Astrocyte (in vitro differentiated cells and primary cell): ENCODE measurements around the gene ZNF385C. TPM values are rescaled to one million over a fixed set of nuclear protein-coding genes. Genes with fewer than 3 reads are reported as not detected.
"Not testable (repeated sequence)": the region's sequence is repeated elsewhere in the genome, so short reads cannot be mapped to it uniquely, and the experiment has no call there.

ENCODE experiments used
- DNase-seq: peaks from one replicate; pipeline ENCODE4 v3.0.0-alpha.2; 2010; ENCODE audit warnings: low read depth
- FAIRE-seq: peaks from 2 replicates; lab custom pipeline; 2011; peaks lifted over from hg19 to GRCh38; lab: Jason Lieb, UNC
- H2AFZ ChIP-seq: 2 replicates; pipeline ENCODE4 v1.6.0; 2012; ENCODE audit warnings: low read depth, low read length, inconsistent platforms
- H3K27ac ChIP-seq: 2 replicates; pipeline ENCODE4 v1.5.1; 2011; ENCODE audit warnings: low read depth, low read length, inconsistent platforms
- H3K27me3 ChIP-seq: 2 replicates; pipeline ENCODE4 v1.6.0; 2011; ENCODE audit warnings: low read length, inconsistent platforms; ENCODE audit not compliant: insufficient read depth
- H3K36me3 ChIP-seq: 2 replicates; pipeline ENCODE4 v1.5.1; 2011; ENCODE audit warnings: low read length, inconsistent platforms; ENCODE audit not compliant: insufficient read depth
- H3K4me1 ChIP-seq: 2 replicates; pipeline ENCODE4 v1.5.1; 2011; ENCODE audit warnings: low read length, inconsistent platforms; ENCODE audit not compliant: insufficient read depth
- H3K4me2 ChIP-seq: 2 replicates; pipeline ENCODE4 v1.6.0; 2012; ENCODE audit warnings: low read length, inconsistent platforms
- H3K4me3 ChIP-seq: 2 replicates; pipeline ENCODE4 v1.5.1; 2011; ENCODE audit warnings: low read depth, mild to moderate bottlenecking, low read length, inconsistent platforms; ENCODE audit not compliant: insufficient read depth
- H3K79me2 ChIP-seq: 2 replicates; pipeline ENCODE4 v1.6.0; 2012; ENCODE audit warnings: mild to moderate bottlenecking, low read length, inconsistent platforms; ENCODE audit not compliant: insufficient read depth
- H3K9ac ChIP-seq: 2 replicates; pipeline ENCODE4 v1.6.0; 2012; ENCODE audit warnings: mild to moderate bottlenecking, low read length, inconsistent platforms
- H3K9me3 ChIP-seq: 2 replicates; pipeline ENCODE4 v1.5.1; 2012; ENCODE audit warnings: low read depth, mild to moderate bottlenecking, low read length, inconsistent platforms; ENCODE audit not compliant: insufficient read depth
- H4K20me1 ChIP-seq: 2 replicates; pipeline ENCODE4 v1.6.0; 2012; ENCODE audit warnings: low read length, inconsistent platforms; ENCODE audit not compliant: insufficient read depth
- H3K27ac Mint-ChIP-seq: one replicate; pipeline ENCODE4 v1.8.0; 2021; ENCODE audit warnings: mild to moderate bottlenecking, mixed read lengths; ENCODE audit not compliant: unreplicated experiment
- H3K27me3 Mint-ChIP-seq: one replicate; pipeline ENCODE4 v1.8.0; 2021; ENCODE audit warnings: low read depth, mixed read lengths; ENCODE audit not compliant: unreplicated experiment
- H3K36me3 Mint-ChIP-seq: one replicate; pipeline ENCODE4 v1.8.0; 2021; ENCODE audit warnings: low read depth, mixed read lengths; ENCODE audit not compliant: unreplicated experiment
- H3K4me1 Mint-ChIP-seq: one replicate; pipeline ENCODE4 v1.8.0; 2021; ENCODE audit warnings: low read depth, mixed read lengths; ENCODE audit not compliant: unreplicated experiment
- H3K4me3 Mint-ChIP-seq: one replicate; pipeline ENCODE4 v1.8.0; 2021; ENCODE audit warnings: mild to moderate bottlenecking, moderate library complexity, mixed read lengths; ENCODE audit not compliant: unreplicated experiment
- H3K9me3 Mint-ChIP-seq: one replicate; pipeline ENCODE4 v1.8.0; 2021; ENCODE audit warnings: mild to moderate bottlenecking, mixed read lengths; ENCODE audit not compliant: unreplicated experiment
- EZH2 ChIP-seq: IDR thresholded peaks from 2 replicates; pipeline ENCODE4 v1.6.1; 2012; ENCODE audit warnings: mild to moderate bottlenecking, low read length, inconsistent platforms; ENCODE audit not compliant: insufficient read depth
- total RNA-seq: library from RNA; stranded (reverse); gene quantifications from 2 replicates; pipeline ENCODE4 v1.2.1, GENCODE V29; 2021
- TF ChIP-seq, protein P1 (sequence below): IDR thresholded peaks from 2 replicates; pipeline ENCODE4 v1.5.1; 2011; ENCODE audit warnings: low read depth, mild to moderate bottlenecking, inconsistent platforms, low read length, moderate library complexity; ENCODE audit not compliant: insufficient read depth

Gene ZNF385C
- total RNA-seq, 1 donor from 2014 or later: 0.39 TPM

DNA sequence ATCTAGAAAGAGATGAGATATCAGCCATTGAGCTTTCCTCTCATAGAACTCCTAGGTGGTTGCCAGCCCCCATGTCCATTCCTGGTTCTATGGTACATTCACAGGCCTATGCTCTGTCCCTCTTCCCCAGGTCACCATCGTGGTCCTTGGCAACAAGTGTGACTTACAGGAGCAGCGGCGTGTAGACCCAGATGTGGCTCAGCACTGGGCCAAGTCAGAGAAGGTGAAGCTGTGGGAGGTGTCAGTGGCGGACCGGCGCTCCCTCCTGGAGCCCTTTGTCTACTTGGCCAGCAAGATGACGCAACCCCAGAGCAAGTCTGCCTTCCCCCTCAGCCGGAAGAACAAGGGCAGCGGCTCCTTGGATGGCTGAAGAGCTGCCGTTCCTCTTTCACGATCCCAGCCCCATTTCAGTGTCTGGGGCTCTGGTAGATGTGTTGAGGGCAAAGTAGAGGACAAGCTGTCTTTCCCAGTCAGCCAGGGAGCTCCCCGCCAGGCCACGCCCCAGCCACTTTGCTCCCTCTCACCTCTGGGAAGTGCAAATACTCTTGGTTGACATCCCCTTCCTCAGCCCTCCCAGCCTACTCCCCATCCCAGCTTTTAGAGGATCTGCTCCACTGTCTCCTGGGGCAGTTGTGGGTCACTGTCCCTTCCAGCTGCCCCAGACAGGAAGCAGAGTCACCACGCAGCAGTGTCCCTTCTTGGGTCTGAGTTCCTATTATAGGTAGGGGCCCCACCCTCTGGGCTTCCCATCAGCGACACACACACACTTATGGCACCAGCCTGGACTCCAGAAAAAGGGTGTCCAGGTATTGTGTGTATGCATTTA, 74.5 kb downstream of the ZNF385C start:
- H3K4me3 Mint-ChIP-seq: no peak overlapping the region

DNA sequence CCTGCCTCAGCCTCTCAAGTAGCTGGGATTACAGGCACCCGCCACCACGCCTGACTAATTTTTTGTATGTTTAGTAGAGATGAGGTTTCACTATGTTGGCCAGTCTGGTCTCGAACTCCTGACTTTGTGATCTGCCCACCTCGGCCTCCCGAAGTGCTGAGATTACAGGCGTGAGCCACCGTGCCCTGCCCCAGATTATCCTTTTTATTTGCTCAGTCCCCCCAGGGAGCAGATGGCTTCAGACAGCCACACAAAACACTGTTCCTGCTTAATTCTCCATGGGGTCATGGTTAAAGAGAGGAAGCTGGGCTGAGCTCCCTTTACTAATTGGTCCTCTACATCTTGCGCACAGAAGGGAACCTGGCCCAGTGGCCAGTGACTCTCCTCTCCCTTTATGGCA, 77.4 kb downstream of the ZNF385C start:
- H3K27me3 Mint-ChIP-seq, FAIRE-seq, DNase-seq, H3K9me3 Mint-ChIP-seq, H3K9me3 ChIP-seq, H3K27me3 ChIP-seq, H2AFZ ChIP-seq, H3K27ac ChIP-seq: not testable (repeated sequence)
- peak overlapping the region; percentile 98 for H3K9ac ChIP-seq
- peaks cover 11% of the 10 kb centered on the region for H3K36me3 Mint-ChIP-seq
- H3K4me3 ChIP-seq: peak overlapping the region; percentile 92
- H3K4me1 ChIP-seq: peaks cover 36% of the 10 kb centered on the region
- H3K36me3 ChIP-seq: peaks cover 10% of the 10 kb centered on the region
- H3K79me2 ChIP-seq: peaks cover 37% of the 10 kb centered on the region
- peak overlapping the region; percentile 77 for H3K27ac Mint-ChIP-seq
- peaks cover 17% of the 10 kb centered on the region for H4K20me1 ChIP-seq
- H3K4me2 ChIP-seq: peak overlapping the region; percentile 95
- peak overlapping the region; percentile 97 for H3K4me3 Mint-ChIP-seq
- peaks cover 27% of the 10 kb centered on the region for H3K4me1 Mint-ChIP-seq

More for the DNA sequence above, 74.5 kb downstream of the ZNF385C start:
- H3K36me3 ChIP-seq: peaks cover 10% of the 10 kb centered on the region
- H3K4me3 ChIP-seq: no peak overlapping the region
- H3K79me2 ChIP-seq: peaks cover 20% of the 10 kb centered on the region
- peaks cover 19% of the 10 kb centered on the region for H4K20me1 ChIP-seq
- Mint-ChIP-seq H3K36me3 (peaks cover 11% of the 10 kb centered on the region), H3K27ac (peak overlapping the region; percentile 36), H3K9me3 (peaks cover 2% of the 10 kb centered on the region), H3K27me3 (no peaks in the 10 kb centered on the region), H3K4me1 (peaks cover 34% of the 10 kb centered on the region)
- DNase-seq (no peak), FAIRE-seq (no peak)
- H3K27me3 ChIP-seq: peaks cover 3% of the 10 kb centered on the region
- no peak overlapping the region for H3K9ac ChIP-seq
- peaks cover 26% of the 10 kb centered on the region for H3K4me1 ChIP-seq
- no peak overlapping the region for H3K4me2 ChIP-seq
- H3K9me3 ChIP-seq: no peaks in the 10 kb centered on the region
- H3K27ac ChIP-seq: no peak overlapping the region
- H2AFZ ChIP-seq: no peak overlapping the region
- TF ChIP-seq EZH2: no peak
- TF ChIP-seq, protein P1, sequence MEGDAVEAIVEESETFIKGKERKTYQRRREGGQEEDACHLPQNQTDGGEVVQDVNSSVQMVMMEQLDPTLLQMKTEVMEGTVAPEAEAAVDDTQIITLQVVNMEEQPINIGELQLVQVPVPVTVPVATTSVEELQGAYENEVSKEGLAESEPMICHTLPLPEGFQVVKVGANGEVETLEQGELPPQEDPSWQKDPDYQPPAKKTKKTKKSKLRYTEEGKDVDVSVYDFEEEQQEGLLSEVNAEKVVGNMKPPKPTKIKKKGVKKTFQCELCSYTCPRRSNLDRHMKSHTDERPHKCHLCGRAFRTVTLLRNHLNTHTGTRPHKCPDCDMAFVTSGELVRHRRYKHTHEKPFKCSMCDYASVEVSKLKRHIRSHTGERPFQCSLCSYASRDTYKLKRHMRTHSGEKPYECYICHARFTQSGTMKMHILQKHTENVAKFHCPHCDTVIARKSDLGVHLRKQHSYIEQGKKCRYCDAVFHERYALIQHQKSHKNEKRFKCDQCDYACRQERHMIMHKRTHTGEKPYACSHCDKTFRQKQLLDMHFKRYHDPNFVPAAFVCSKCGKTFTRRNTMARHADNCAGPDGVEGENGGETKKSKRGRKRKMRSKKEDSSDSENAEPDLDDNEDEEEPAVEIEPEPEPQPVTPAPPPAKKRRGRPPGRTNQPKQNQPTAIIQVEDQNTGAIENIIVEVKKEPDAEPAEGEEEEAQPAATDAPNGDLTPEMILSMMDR: no peak

DNA sequence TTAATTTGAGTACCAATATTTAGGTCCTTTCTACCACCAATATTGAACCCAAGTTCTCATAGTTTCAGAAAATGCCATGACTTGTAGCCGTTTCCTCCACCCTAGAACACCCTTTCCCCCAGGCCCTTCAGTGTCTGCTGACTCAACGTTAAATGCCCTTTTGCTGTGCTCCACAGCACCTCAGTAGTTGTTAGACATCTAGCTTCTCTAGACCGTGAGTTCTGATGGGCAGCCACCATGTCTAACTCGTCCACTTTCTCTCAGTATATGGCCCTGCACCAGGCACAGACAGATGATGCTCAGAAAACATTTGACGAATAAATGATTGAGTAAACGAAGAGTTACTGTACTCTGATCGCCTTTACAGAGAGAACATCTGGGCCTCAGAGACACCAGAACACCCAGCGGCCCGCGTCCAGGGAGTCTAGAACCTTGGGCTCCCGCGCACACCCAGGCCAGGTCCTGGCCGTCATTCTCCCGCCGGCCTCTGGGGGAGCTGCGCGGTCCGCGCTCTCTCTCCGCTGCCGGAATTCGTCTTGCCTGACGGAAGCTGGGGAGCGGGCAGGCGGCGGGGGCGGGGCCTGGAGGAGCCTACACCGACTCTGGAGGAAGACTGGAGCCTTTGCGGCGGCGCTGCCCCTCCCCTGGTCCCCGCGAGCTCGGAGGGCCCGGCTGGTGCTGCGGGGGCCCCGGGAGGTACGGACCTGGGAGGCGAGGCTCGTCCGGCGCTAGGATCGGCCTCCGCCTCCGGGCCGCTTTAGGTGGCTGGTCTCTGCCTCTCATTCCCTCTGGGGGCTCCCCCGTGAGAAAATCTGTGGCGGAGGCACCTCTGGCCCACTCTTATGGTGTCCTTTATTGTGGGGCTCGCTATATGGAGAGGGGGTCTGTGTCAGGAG, 78.5 kb downstream of the ZNF385C start, which contains the start of gene NKIRAS2:
Gene NKIRAS2 (plus strand): TSS at position 582 of the 896 bp plus-strand sequence. CDS start 1,488 bp downstream, outside the sequence.
- Histone ChIP-seq H3K27me3 (no peaks in the 10 kb centered on the region), H3K4me2 (peak within 1 kb of the TSS; percentile 95), H2AFZ (peak within 1 kb of the TSS; percentile 72), H3K27ac (peak within 1 kb of the TSS; percentile 77), H4K20me1 (peaks cover 13% of the 10 kb centered on the region), H3K9ac (peak within 1 kb of the TSS; percentile 98), H3K4me3 (peak within 1 kb of the TSS; percentile 92), H3K9me3 (no peaks in the 10 kb centered on the region), H3K4me1 (peaks cover 30% of the 10 kb centered on the region), H3K36me3 (peaks cover 10% of the 10 kb centered on the region), H3K79me2 (peaks cover 48% of the 10 kb centered on the region)
- Mint-ChIP-seq H3K4me3 (peak within 1 kb of the TSS; percentile 97), H3K36me3 (peaks cover 9% of the 10 kb centered on the region), H3K27ac (peak within 1 kb of the TSS; percentile 89), H3K27me3 (no peaks in the 10 kb centered on the region), H3K4me1 (peaks cover 26% of the 10 kb centered on the region), H3K9me3 (peaks cover 2% of the 10 kb centered on the region)
- FAIRE-seq (no peak), DNase-seq (peak; percentile 76)
- TF ChIP-seq, protein P1: peak; percentile 64
- TF ChIP-seq EZH2: no peak
